Erythroblast (primary cell): ENCODE data around the gene OR6S1.

Experiments used
- GATA1 ChIP-seq: IDR thresholded peaks from 2 replicates; pipeline ENCODE4 v1.6.1; 2011; ENCODE audit warnings: low read depth, mild to moderate bottlenecking, control low read depth, low read length, moderate library complexity
- POLR2A ChIP-seq: IDR thresholded peaks from 2 replicates; pipeline ENCODE4 v1.6.1; 2011; ENCODE audit warnings: mild to moderate bottlenecking, low read length

DNA sequence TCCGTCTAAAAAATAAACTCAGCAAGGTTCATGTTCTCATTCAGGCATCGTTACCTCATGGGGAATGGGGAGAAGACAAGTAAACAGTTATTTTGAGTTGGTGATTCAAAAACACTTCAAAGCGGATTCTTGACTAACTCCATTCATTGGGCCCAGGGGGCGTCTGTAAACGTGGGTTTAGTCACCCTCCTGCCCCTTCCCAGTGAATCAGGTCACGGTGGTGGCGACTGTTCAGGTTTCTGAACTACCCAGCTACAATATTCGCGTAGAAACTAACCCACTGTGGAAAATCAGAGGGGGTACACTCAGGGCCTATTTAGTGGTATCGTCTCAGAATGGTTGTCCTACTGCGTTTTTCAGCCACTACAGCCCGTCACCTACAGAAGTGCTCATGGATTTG is 15.2 kb downstream of the OR6S1 start:
- no peak for TF ChIP-seq GATA1
- TF ChIP-seq POLR2A = no peak
